HG03103 (cell line): ENCODE results near the gene EEF1A2.

Experiments
- ATAC-seq: cut with Tn5 transposase; IDR thresholded peaks from one replicate; pipeline ENCODE4 v1.9.1; 2021; ENCODE audit warnings: low read depth; ENCODE audit not compliant: unreplicated experiment

The EEF1A2 gene

GRCh38 chr20:63498960-63499337 lies at the start of gene EEF1A2:
TSS of gene EEF1A2 (minus strand) at chr20:63499083. CDS start at chr20:63497763, 1,320 bp downstream.
- ATAC-seq = no peak

GRCh38 chr20:63548542-63548941 lies 49.7 kb upstream of the EEF1A2 start:
- ATAC-seq = no peak

GRCh38 chr20:63547725-63548480 lies 49.0 kb upstream of the EEF1A2 start, which contains the start of gene SRMS:
TSS of gene SRMS (minus strand) at chr20:63547749. CDS start at chr20:63547463, 286 bp downstream.
- no peak for ATAC-seq

GRCh38 chr20:63546956-63547724 lies 48.3 kb upstream of the EEF1A2 start:
- no peak for ATAC-seq

- ATAC-seq = no peak
Observed at GRCh38 chr20:63546256-63546955, 47.5 kb upstream of the EEF1A2 start.

- no peak for ATAC-seq
Observed at GRCh38 chr20:63545814-63546213, 46.9 kb upstream of the EEF1A2 start.

- no peak for ATAC-seq
Observed at GRCh38 chr20:63544958-63545516, 46.2 kb upstream of the EEF1A2 start.

- ATAC-seq = no peak
Observed at GRCh38 chr20:63544241-63544957, 45.5 kb upstream of the EEF1A2 start.

GRCh38 chr20:63543733-63544132 lies 44.9 kb upstream of the EEF1A2 start:
- ATAC-seq = no peak

- ATAC-seq = no peak
Observed at GRCh38 chr20:63543131-63543530, 44.2 kb upstream of the EEF1A2 start.

GRCh38 chr20:63542696-63543095 lies 43.8 kb upstream of the EEF1A2 start:
- ATAC-seq = no peak

GRCh38 chr20:63542031-63542559 lies 43.2 kb upstream of the EEF1A2 start:
- ATAC-seq = no peak

- ATAC-seq = no peak
Observed at GRCh38 chr20:63541371-63541770, 42.5 kb upstream of the EEF1A2 start.

- no peak for ATAC-seq
Observed at GRCh38 chr20:63540417-63541186, 41.7 kb upstream of the EEF1A2 start.

GRCh38 chr20:63539441-63540370 lies 40.8 kb upstream of the EEF1A2 start:
- no peak for ATAC-seq

GRCh38 chr20:63539092-63539430 lies 40.2 kb upstream of the EEF1A2 start:
- ATAC-seq = no peak

- ATAC-seq = no peak
Observed at GRCh38 chr20:63538204-63539091, 39.6 kb upstream of the EEF1A2 start.
